Measurements from ENCODE around the gene LEFTY2.

The LEFTY2 gene

GRCh38 chr1:225928186-225929175 lies 12.5 kb downstream of the LEFTY2 start:
- peak; percentile 34 for DNase-seq

GRCh38 chr1:225926551-225927113 lies 14.4 kb downstream of the LEFTY2 start:
- DNase-seq, result no peak

- peak; percentile 96 for DNase-seq
These were observed 17.1 kb downstream of the LEFTY2 start, which contains the start of gene PYCR2 for GRCh38 chr1:225923692-225924555. PYCR2 (minus strand) TSS chr1:225924250; CDS start chr1:225924110, 140 bp downstream.

- DNase-seq, result no peak
These were observed 17.7 kb downstream of the LEFTY2 start for GRCh38 chr1:225923381-225923691.

- no peak for DNase-seq
These were observed 19.0 kb downstream of the LEFTY2 start for GRCh38 chr1:225921734-225922709.

- DNase-seq, result no peak
These were observed 21.1 kb downstream of the LEFTY2 start for GRCh38 chr1:225919906-225920305.

GRCh38 chr1:225918280-225918679 lies 22.7 kb downstream of the LEFTY2 start:
- no peak for DNase-seq

- DNase-seq, result no peak
These were observed 23.5 kb downstream of the LEFTY2 start for GRCh38 chr1:225917536-225917935.

- no peak for DNase-seq
These were observed 23.9 kb downstream of the LEFTY2 start for GRCh38 chr1:225917101-225917500.

GRCh38 chr1:225915538-225915991 lies 25.5 kb downstream of the LEFTY2 start:
- no peak for DNase-seq

GRCh38 chr1:225914947-225915346 lies 26.1 kb downstream of the LEFTY2 start:
- no peak for DNase-seq

- no peak for DNase-seq
These were observed 26.6 kb downstream of the LEFTY2 start for GRCh38 chr1:225914391-225914790.

- peak; percentile 73 for DNase-seq
These were observed 29.6 kb downstream of the LEFTY2 start for GRCh38 chr1:225911191-225912130.

- DNase-seq, result no peak
These were observed 31.5 kb downstream of the LEFTY2 start for GRCh38 chr1:225909477-225909876.

GRCh38 chr1:225908773-225909172 lies 32.2 kb downstream of the LEFTY2 start:
- DNase-seq, result no peak

- no peak for DNase-seq
These were observed 32.9 kb downstream of the LEFTY2 start for GRCh38 chr1:225908013-225908640.

- DNase-seq, result no peak
These were observed 33.7 kb downstream of the LEFTY2 start for GRCh38 chr1:225907341-225907740.

- DNase-seq, result no peak
These were observed 34.6 kb downstream of the LEFTY2 start for GRCh38 chr1:225906467-225906866.

GRCh38 chr1:225903623-225904022 lies 37.4 kb downstream of the LEFTY2 start:
- no peak for DNase-seq
